Measurements from ENCODE around the gene VCAN.
A peak's percentile ranks its signal among the peaks of the same experiment; 100 is the strongest.
"Not testable (repeated sequence)": the region's sequence is repeated elsewhere in the genome, so short reads cannot be mapped to it uniquely, and the experiment has no call there.

VCAN gene

DNA sequence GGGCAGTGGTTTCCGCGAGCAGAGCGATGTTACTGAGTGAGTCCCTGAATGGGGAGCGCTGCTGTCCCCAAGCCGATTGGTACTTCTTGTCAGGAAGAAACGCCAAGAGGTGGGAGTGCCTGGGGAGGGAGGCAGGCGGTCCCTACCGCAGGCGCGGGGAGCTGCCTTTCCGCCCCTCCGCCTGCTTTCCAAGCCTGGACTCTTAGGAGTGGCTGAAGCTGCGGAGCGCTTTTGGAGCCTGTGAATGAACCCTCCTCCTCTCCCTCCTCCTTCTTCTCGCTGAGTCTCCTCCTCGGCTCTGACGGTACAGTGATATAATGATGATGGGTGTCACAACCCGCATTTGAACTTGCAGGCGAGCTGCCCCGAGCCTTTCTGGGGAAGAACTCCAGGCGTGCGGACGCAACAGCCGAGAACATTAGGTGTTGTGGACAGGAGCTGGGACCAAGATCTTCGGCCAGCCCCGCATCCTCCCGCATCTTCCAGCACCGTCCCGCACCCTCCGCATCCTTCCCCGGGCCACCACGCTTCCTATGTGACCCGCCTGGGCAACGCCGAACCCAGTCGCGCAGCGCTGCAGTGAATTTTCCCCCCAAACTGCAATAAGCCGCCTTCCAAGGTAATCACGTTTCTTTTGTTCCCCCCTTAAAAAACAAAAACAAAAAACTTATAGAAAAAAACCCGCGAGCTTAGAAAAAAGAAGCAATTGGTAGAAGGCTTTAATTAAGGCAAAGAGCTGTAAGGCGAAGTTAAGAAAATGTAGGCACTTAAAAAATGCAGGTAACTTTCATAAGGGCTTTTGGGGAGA is at the start of gene VCAN:
VCAN (plus strand) TSS at position 340 of the 808 bp plus-strand sequence. CDS start 11,775 bp downstream, outside the sequence.
- DNase-seq: peak; percentile 87

- no peak for DNase-seq
Measured at GRCh38 chr5:83422284-83422683, 49.3 kb upstream of the VCAN start.

DNA sequence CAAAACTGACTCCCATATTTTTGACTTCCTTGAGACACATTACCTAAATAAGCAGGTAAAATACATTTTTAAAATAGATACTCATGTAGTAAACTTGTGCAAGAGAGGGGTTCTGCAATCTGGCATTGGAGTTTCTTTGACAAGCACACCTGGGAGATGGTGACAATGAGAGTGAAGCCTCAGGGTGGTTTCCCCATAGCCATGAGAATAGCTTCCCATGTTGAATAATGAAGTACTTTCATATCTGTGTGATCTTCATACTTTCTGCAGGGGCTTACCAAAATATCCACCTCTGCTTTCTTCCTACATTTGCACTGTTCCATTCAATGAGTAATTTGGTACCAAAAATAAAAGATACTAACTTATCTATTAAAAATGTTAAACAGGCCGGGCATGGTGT is 44.7 kb upstream of the VCAN start:
- DNase-seq: no peak

GRCh38 chr5:83428126-83428525 is 43.4 kb upstream of the VCAN start:
- no peak for DNase-seq

GRCh38 chr5:83428890-83429289 is 42.7 kb upstream of the VCAN start:
- DNase-seq: no peak

DNA sequence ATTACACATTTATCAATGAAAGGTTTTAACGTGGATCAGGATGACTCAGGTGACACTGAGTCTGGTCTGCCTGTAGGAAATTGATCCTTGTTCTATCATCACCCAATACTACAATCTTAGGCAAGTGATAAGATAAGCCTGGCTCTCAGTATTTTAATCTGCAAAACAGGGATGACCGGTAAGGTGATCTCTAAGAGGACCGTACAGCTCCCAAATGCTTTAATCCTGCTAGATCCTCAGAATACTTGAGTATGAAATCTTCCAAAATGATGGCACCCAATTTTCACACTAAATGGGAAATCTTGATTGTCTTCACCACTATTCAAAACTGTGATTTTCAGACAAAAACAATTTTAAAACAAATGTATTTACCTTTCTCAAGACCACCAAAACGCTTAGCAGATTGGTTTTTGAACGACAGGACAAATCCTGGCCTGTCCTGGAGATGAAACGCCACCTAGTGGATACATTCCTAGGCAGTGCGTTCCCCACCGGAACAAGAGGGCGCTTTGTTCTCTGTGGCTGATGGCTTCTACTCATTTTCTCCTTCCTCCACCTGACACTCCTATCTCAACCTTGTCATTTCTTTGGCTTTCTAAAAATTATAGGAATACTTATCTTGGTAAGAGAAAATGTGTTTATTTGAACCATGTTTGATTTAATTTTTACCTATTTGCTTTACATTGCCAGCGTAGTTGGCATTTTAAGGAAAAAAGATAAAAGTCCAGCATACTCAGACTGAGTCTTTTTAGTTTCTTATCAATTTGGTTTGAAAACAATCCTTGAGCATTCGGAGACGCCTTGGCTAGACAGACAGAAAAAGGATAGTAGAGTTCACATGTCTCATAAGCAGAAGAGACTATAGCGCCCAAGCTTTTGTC is 41.2 kb upstream of the VCAN start:
- peak; percentile 75 for DNase-seq

DNA sequence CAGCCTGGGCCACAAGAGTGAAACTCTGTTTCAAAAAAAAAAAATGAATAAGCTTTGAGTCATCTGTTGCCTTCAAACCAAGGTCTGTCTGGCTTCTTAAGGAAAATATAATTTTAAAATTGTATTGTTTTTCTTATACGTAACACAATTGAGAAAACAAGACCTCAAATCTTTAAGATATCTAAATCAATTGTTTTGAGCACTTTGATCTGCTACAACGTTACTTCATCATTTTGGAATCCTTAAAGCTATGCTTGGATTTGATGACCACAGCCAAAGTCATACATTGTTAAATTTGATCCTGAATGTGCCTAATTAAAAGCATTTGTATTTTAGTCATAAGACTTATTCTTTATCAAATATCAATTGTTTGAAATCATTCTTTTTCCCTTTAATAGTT is 37.7 kb upstream of the VCAN start:
- no peak for DNase-seq

DNA sequence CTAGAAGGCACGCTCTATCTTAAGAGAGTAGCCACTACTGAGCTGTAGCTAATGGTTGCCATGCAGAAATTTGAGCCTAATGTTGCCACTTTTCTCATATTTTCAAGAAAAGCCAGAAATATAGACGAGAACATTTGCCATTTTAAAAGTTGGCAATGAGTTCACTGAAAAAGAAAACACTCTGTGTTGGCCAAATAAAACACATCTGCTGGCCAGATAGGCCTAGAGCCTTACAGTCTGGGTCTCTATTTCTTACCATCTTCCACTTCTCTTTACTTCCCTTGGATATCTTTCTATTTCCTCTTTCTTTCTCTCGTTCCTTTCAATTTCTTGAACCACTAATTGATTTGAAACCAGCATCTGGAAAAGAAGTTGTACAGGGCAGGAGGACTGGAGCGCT is 36.6 kb upstream of the VCAN start:
- no peak for DNase-seq

DNA sequence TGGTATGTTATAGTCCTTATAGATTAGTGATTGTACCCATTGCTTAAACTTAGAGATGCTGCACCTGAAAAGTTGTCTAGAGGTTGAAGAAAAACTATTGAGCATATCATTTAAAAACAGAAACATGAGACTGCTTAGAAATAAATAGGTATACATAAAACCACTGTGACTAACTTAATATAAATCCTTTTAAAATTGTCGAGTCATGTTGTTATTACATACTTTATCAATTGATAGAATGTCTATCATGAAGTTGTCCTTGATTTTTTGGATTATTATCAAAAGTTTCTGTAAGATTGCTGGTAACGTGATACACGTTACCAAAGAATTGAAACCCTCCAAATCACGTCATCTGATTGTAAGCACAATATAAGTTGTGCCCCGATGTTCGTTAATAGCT is 35.3 kb upstream of the VCAN start:
- DNase-seq: no peak

DNA sequence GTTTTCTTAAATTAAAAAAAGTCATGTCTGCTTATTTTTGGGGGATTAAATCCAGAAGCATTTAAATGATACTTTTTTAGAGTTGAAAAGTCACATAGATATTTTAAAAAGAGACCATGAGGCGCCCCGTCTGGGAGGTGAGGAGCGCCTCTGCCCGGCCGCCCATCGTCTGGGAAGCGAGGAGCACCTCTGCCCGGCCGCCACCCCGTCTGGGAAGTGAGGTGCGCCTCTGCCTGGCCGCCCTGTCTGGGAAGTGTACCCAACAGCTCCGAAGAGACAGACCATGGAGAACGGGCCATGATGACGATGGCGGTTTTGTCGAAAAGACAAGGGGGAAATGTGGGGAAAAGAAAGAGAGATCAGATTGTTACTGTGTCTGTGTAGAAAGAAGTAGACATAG is 33.8 kb upstream of the VCAN start:
- not testable (repeated sequence) for DNase-seq

DNA sequence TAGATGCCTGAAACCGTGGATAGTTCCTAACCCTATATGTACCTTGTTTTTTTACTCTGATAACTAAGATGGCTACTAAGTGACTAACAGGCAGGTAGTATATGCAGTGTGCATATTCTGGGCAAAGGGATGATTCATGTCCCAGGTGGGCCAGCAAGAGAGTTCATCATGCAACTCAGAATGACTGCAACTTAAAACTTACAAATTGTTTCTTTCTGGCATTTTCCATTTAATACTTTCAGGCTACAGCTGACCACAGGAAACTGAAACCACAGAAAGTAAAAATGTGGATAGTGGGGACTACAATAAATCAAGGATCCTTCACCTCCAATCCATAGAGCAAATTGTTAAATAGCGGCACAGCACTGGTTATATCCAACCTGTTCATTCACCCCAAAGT is 30.7 kb upstream of the VCAN start:
- DNase-seq: no peak

DNA sequence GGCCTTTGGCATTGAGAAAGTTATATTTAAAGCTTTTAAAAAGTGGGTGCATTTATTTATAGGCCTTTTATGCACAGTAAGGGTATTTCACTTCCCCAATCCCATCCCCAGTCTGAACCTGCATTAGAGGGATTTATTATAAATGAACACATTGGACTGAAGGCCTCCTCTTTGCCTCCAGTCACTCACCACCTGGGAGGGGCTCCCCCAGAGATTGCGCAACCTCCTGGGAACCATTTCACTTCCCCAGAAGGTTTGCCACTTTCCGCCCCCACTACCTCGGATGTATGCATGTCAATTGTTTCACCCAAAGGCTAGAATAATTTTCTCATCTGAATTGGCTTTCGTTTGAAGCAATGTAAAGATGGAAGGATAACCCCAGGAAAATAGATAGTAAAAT is 29.8 kb upstream of the VCAN start:
- no peak for DNase-seq

DNA sequence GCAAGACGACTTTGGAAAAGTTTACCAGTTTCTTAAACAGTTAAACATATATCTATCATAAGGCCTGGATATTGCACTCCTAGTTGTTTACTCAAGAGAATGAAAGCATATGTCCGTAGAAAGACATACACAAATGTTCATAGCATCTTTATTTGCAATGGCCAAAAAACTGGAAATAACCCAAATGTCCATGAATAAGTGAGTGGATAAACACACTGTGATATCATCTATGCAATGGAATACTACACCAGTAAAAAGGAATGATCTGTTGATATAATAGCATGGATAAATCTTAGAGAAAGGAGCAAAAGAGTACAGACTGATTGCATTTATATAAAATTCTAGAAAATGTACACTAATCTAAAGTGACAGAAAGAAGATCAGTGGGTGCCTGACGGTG is 28.0 kb upstream of the VCAN start:
- DNase-seq: no peak

GRCh38 chr5:83444445-83444844 is 27.1 kb upstream of the VCAN start:
- no peak for DNase-seq

GRCh38 chr5:83446253-83446947 is 25.1 kb upstream of the VCAN start:
- no peak for DNase-seq

- no peak for DNase-seq
Measured at GRCh38 chr5:83447533-83447932, 24.0 kb upstream of the VCAN start.

DNA sequence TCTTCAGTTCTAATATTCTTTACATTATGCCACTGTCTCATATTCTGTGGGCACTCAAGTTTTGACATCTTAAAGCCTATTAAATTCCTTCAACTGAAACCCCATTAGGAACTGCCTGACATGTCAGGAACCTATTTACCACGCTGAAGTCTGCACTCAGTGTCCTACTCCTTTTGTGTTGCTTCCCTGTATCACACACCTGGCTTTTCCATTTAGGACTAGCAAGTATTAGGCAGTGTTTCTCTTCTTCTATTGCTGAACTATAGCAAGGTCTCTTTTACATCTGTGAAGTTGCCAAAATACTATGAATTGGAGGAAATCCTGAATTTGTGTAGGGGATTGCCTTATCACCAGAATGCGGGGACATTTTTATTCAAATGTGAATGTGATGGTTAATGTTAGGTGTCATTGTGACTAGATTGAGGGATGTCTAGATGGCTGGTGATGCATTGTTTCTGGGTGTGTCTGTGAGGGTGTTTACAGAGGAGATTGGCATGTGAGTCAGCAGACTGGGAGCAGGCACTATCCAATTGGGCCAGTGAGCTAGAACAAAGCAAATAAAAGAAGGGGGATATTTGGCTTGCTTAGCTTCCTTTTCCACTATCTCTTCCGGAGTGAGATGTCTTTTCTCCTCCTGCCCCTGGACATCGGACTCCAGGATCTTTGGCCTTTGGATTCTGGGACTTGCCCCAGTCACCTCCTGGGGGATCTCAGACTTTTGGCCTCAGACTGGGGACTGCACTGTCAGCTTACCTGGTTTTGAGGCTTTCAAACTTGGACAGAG is 21.2 kb upstream of the VCAN start:
- DNase-seq: no peak

- no peak for DNase-seq
Measured at GRCh38 chr5:83450967-83451248, 20.6 kb upstream of the VCAN start.

- no peak for DNase-seq
Measured at GRCh38 chr5:83451955-83452354, 19.6 kb upstream of the VCAN start.

DNA sequence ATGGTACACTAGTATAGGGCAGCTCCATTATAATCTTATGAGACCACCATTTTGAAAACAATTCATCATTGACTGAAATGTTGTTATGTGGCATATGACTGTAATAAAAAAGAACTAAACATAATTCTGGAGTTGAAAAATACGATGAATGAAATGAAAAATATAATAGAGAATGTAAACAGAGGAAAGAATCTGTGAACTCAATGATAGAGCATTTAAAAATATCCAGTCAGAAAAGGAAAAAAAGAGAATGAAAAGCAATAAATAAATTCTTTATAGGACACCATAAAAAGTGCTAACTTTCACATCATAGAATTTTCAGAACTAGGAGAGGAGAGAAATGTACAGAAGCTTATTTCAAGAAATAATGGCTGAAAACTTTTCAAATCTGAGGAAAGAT is 17.6 kb upstream of the VCAN start:
- DNase-seq: no peak

DNA sequence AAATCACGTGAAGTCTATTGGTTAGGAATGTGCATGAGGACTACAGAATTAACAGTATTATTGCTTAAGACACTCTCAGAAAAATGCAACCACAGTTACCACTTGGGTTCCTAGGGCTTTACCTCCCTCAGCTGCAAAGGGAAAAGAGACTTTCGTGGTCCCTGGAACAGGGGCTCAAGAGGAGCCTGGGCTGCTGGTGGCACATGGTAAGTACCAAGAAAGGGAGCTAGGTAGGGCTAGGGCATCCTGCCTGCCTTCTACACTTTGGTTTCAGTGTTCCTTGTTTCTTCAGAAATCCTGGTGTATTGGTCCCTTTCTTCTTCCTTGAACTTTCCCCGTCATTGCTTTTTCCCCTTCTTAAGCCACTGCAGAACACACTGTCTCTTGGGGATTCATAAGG is 7.3 kb upstream of the VCAN start:
- no peak for DNase-seq

DNA sequence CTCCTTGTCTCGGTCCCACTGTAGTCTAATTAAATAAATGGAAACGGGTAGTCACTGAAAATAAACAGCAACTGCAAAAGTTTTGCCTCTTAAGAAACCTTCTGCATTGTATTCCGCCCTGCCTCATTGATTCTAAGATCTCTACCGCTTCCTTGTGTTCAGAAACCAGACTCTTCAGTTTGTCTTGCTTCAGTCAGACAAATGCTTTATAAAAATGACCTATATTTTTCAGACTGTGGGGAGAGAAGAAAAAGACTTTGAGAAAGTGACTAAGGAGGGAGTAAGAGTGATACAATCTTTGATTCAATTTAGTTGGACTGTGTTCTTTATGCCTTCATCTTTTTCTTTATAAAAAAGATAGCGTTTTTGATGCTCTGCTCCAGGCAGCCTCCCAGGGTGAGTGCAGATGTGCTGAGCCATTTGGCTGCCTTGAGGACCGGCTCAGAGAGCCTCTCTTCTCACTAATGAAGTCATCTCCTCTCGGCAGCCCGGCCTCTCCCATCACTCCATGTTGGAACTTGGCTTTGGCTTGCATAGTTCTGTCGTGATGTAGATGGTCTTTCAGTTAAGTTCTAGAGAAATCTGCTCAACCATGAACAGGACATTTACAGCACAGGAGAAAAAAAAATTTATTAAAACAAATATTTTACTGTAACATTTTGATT is 4.0 kb upstream of the VCAN start:
- DNase-seq: no peak

Data from retina (tissue), 1 donor.